SU-DHL-6 (cell line): ENCODE results near the gene CTCF.

Experiments used
- H2AFZ ChIP-seq: fragments of 200-600 bp; sonication (generic); 2 replicates; pipeline ENCODE4 v1.6.1; 2014; ENCODE audit warnings: low read depth, mild to moderate bottlenecking, moderate library complexity, mixed read lengths, antibody characterized with exemption, low read length; ENCODE audit not compliant: severe bottlenecking
- H3F3A ChIP-seq: fragments of 200-600 bp; shearing (Covaris generic); 2 replicates; pipeline ENCODE4 v1.6.0; 2016; ENCODE audit warnings: antibody characterized with exemption, mild to moderate bottlenecking; ENCODE audit not compliant: insufficient read depth
- H3K27ac ChIP-seq: fragments of 200-600 bp; sonication (generic); 2 replicates; pipeline ENCODE4 v1.5.1; 2016; ENCODE audit warnings: low read depth, mild to moderate bottlenecking, low read length, moderate library complexity, mixed read lengths
- H3K27me3 ChIP-seq: fragments of 200-600 bp; sonication (generic), shearing (Covaris generic); 2 replicates; pipeline ENCODE4 v1.6.0; 2014; ENCODE audit warnings: mild to moderate bottlenecking, low read length
- H3K36me3 ChIP-seq: fragments of 200-600 bp; sonication (generic); 2 replicates; pipeline ENCODE4 v1.6.1; 2014; ENCODE audit warnings: mild to moderate bottlenecking, low read length, mixed read lengths
- H3K4me2 ChIP-seq: fragments of 300-600, 200-600 bp; shearing (Covaris generic), sonication (generic); 2 replicates; pipeline ENCODE4 v1.6.0; 2014; ENCODE audit warnings: low read length, low read depth, mild to moderate bottlenecking; ENCODE audit not compliant: poor library complexity, severe bottlenecking
- H3K4me3 ChIP-seq: fragments of 200-600 bp; sonication (generic); 2 replicates; pipeline ENCODE4 v1.5.1; 2014; ENCODE audit warnings: antibody characterized with exemption, low read length, mild to moderate bottlenecking, mixed read lengths; ENCODE audit not compliant: insufficient read depth, poor library complexity, severe bottlenecking
- H3K79me2 ChIP-seq: fragments of 200-600 bp; sonication (generic); 2 replicates; pipeline ENCODE4 v1.6.1; 2014; ENCODE audit warnings: mild to moderate bottlenecking, low read length, moderate library complexity; ENCODE audit not compliant: insufficient read depth
- H3K9ac ChIP-seq: fragments of 200-600 bp; sonication (generic); 2 replicates; pipeline ENCODE4 v1.7.0; 2014; ENCODE audit warnings: mild to moderate bottlenecking, low read length
- H3K9me2 ChIP-seq: fragments of 200-600 bp; sonication (generic); replicated peaks from 2 replicates; pipeline ENCODE4 v1.6.1; 2014; ENCODE audit warnings: low read length; ENCODE audit not compliant: insufficient read depth
- H3K9me3 ChIP-seq: fragments of 200-600 bp; sonication (generic); 2 replicates; pipeline ENCODE4 v1.6.1; 2014; ENCODE audit warnings: low read length, mixed read lengths; ENCODE audit not compliant: insufficient read depth
- H4K20me1 ChIP-seq: fragments of 200-600 bp; sonication (generic); 2 replicates; pipeline ENCODE4 v1.6.1; 2014; ENCODE audit warnings: low read depth, mild to moderate bottlenecking, antibody characterized with exemption, low read length, moderate library complexity, mixed read lengths
- EZH2phosphoT487 ChIP-seq: fragments of 200-600 bp; sonication (generic), shearing (Covaris generic); conservative IDR thresholded peaks from 2 replicates; pipeline ENCODE4 v1.6.1; 2018; ENCODE audit warnings: mild to moderate bottlenecking, antibody characterized with exemption, low read length, moderate library complexity, mixed read lengths
- TF ChIP-seq, protein P1 (sequence below): fragments of 200-600 bp; sonication (generic); IDR thresholded peaks from one replicate; pipeline ENCODE4 v1.5.1; 2017; ENCODE audit warnings: antibody characterized with exemption, mild to moderate bottlenecking, low read length, moderate library complexity; ENCODE audit not compliant: insufficient read depth, poor library complexity, severe bottlenecking

Gene CTCF

DNA sequence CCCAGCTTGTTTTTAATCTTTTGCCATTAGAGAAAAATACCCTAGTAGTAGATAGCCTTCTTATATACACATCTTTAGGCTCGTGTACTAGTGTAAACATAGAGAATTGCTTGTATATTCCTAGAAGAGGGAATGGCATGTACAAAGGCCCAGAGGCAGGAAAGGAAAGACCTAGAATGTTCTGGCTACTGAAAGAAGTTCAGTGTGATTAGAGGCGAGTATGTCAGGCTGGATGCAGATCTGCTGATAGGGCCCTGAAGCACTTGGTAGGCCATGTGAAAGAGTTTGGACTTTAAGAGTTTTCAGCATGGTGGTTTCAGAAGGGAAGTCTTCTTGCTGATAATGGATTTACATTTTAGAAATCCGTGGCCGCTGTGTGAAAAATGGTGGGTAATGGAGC is 17.4 kb downstream of the CTCF start:
- no peak overlapping the region for H2AFZ ChIP-seq
- peaks cover 18% of the 10 kb centered on the region; the same call in 1 of the 2 replicates for H3F3A ChIP-seq
- H4K20me1 ChIP-seq, result no peaks in the 10 kb centered on the region; the same call in 1 of the 2 replicates
- TF ChIP-seq EZH2phosphoT487, result no peak
- TF ChIP-seq, protein P1, sequence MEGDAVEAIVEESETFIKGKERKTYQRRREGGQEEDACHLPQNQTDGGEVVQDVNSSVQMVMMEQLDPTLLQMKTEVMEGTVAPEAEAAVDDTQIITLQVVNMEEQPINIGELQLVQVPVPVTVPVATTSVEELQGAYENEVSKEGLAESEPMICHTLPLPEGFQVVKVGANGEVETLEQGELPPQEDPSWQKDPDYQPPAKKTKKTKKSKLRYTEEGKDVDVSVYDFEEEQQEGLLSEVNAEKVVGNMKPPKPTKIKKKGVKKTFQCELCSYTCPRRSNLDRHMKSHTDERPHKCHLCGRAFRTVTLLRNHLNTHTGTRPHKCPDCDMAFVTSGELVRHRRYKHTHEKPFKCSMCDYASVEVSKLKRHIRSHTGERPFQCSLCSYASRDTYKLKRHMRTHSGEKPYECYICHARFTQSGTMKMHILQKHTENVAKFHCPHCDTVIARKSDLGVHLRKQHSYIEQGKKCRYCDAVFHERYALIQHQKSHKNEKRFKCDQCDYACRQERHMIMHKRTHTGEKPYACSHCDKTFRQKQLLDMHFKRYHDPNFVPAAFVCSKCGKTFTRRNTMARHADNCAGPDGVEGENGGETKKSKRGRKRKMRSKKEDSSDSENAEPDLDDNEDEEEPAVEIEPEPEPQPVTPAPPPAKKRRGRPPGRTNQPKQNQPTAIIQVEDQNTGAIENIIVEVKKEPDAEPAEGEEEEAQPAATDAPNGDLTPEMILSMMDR, result no peak
- no peak overlapping the region for H3K4me2 ChIP-seq
- no peak overlapping the region for H3K9ac ChIP-seq
- H3K36me3 ChIP-seq, result peaks cover 14% of the 10 kb centered on the region; the same call in 1 of the 2 replicates
- H3K9me2 ChIP-seq, result no peaks in the 10 kb centered on the region
- no peak overlapping the region for H3K27ac ChIP-seq
- peaks cover 92% of the 10 kb centered on the region for H3K79me2 ChIP-seq
- no peaks in the 10 kb centered on the region for H3K27me3 ChIP-seq
- H3K4me3 ChIP-seq, result no peak overlapping the region
- no peaks in the 10 kb centered on the region for H3K9me3 ChIP-seq

DNA sequence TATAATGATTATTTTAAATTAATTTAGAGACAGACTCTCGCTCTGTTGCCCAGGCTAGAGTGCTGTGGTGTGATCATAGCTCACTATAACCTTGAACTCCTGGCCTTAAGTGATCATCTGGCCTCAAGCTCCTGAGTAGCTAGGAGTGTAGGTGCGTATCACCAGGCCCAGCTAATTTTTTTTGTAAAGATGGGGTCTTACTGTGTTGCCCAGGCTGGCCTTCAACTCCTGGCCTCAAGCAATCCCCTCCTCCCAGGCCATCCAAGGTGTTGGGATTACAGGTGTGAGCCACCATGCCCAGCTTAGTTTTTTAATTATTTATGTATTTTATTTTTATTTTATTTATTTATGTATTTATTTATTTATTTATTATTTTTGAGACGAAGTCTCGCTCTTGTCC is 17.9 kb downstream of the CTCF start:
- no peaks in the 10 kb centered on the region for H3K9me2 ChIP-seq
- H3K36me3 ChIP-seq, result peaks cover 9% of the 10 kb centered on the region; the same call in 1 of the 2 replicates
- H3K4me3 ChIP-seq, result no peak overlapping the region
- H2AFZ ChIP-seq, result no peak overlapping the region
- H3K9me3 ChIP-seq, result no peaks in the 10 kb centered on the region
- H3K9ac ChIP-seq, result no peak overlapping the region
- H3K79me2 ChIP-seq, result peaks cover 92% of the 10 kb centered on the region
- H3K27me3 ChIP-seq, result no peaks in the 10 kb centered on the region
- peaks cover 18% of the 10 kb centered on the region; the same call in 1 of the 2 replicates for H3F3A ChIP-seq
- no peak for TF ChIP-seq EZH2phosphoT487
- TF ChIP-seq, protein P1, result no peak
- H3K27ac ChIP-seq, result no peak overlapping the region
- no peaks in the 10 kb centered on the region; the same call in 1 of the 2 replicates for H4K20me1 ChIP-seq
- no peak overlapping the region for H3K4me2 ChIP-seq

DNA sequence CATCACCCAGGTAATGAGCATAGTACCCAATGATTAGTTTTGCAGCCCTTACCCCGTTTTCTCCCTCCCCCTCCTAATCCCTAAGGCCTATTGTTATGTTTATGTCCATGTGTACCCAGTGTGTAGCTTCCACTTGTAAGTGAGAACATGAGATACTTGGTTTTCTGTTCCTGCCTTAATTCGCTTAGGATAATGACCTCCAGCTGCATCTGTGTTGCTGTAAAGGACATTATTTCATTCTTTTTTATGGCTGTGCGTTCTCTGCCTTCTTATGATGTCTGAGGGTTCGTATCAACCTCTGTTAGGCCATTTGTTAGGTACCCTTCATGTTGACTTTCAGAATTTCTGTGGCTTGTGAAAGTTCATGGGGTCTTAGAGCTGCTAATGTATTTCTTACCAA is 31.0 kb downstream of the CTCF start:
- Histone ChIP-seq H3K27ac (no peak overlapping the region), H4K20me1 (peaks cover 3% of the 10 kb centered on the region; the same call in 1 of the 2 replicates), H3K4me2 (no peak overlapping the region), H3K9ac (no peak overlapping the region), H3K4me3 (no peak overlapping the region), H3K9me3 (no peaks in the 10 kb centered on the region), H3F3A (no peaks in the 10 kb centered on the region; the same call in 1 of the 2 replicates), H3K79me2 (peaks cover 79% of the 10 kb centered on the region), H3K36me3 (no peaks in the 10 kb centered on the region), H2AFZ (no peak overlapping the region), H3K27me3 (no peaks in the 10 kb centered on the region), H3K9me2 (no peaks in the 10 kb centered on the region)
- TF ChIP-seq EZH2phosphoT487, result no peak
- TF ChIP-seq, protein P1, result no peak
